WI38 (cell line): ENCODE data around the gene IL13RA1.
A peak's percentile ranks its signal among the peaks of the same experiment; 100 is the strongest.

Experiments used
- H3K4me3 ChIP-seq: 2 replicates; pipeline ENCODE4 v1.5.1; 2011; ENCODE audit warnings: low read depth, mild to moderate bottlenecking, control low read depth, low read length
- CTCF ChIP-seq: IDR thresholded peaks from 2 replicates; pipeline ENCODE4 v1.5.1; 2012; ENCODE audit warnings: low read depth, mild to moderate bottlenecking, control low read depth, low read length

Gene IL13RA1

GRCh38 chrX:118825227-118825626, 97.8 kb downstream of the IL13RA1 start:
- H3K4me3 ChIP-seq: no peak overlapping the region
- no peak for TF ChIP-seq CTCF

GRCh38 chrX:118839334-118839958, 112.0 kb downstream of the IL13RA1 start:
- TF ChIP-seq CTCF: peak; percentile 41
- H3K4me3 ChIP-seq: peak overlapping the region; percentile 26
